GDM1 (cell line): Measurements from ENCODE around the gene STARD13.

Source experiments
- DNase-seq: peaks from one replicate; lab custom pipeline; 2025; lab: John Stamatoyannopoulos, UW

Gene STARD13

GRCh38 chr13:33090755-33091414, 194.7 kb downstream of the STARD13 start:
- DNase-seq, result no peak

GRCh38 chr13:33089311-33089710, 196.2 kb downstream of the STARD13 start:
- DNase-seq, result no peak

GRCh38 chr13:33087790-33088189, 197.8 kb downstream of the STARD13 start:
- no peak for DNase-seq

GRCh38 chr13:33087091-33087490, 198.5 kb downstream of the STARD13 start:
- DNase-seq, result no peak

DNA sequence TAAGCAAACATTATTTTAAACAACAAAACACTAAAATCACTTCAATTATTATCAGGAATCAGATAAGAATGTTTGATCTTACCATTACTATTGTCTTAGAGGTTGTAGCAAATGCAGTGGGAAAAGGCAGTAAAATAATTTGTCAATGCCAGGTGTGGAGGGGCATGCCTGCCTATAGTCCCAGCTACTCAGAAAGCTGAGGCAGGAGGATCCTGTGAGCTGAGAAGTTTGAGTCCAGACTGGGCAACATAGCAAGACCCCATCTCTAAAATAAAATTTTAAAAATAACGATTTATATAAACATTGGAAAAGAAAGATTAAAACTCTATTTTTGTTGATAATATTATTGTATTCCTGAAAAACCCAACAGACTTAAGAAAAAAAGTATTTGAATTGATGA, 202.5 kb downstream of the STARD13 start:
- no peak for DNase-seq

GRCh38 chr13:33081666-33082065, 203.9 kb downstream of the STARD13 start:
- no peak for DNase-seq

DNA sequence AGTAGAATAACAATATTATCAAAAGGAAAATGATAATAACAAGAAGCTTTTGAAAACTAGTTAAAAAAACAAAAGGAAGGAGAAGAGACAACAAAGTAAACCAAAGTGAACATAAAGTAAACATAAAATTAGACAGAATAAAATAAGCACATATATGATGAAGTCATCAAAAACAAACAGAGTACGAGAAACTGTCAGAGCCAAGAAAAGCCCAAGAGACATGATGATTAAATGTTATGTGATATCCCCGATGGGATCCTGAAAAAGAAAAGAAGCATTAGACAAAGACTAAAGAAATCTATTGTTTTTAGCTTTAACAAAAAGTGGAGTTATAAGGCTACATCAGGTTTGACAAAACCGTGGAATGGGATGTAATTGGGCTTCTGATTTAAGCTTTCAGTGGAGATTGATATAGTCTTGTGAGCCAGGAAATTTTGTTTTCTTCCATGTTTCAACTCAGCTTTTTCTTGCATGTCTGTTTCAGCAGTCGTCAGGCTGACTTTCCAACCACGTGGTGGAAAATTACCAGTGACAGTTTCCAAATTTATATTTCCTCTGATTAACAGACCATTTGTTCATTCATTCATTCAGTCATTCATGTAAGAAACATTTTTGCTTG, 204.5 kb downstream of the STARD13 start:
- DNase-seq, result no peak

GRCh38 chr13:33079960-33080359, 205.6 kb downstream of the STARD13 start:
- DNase-seq, result peak; percentile 78

DNA sequence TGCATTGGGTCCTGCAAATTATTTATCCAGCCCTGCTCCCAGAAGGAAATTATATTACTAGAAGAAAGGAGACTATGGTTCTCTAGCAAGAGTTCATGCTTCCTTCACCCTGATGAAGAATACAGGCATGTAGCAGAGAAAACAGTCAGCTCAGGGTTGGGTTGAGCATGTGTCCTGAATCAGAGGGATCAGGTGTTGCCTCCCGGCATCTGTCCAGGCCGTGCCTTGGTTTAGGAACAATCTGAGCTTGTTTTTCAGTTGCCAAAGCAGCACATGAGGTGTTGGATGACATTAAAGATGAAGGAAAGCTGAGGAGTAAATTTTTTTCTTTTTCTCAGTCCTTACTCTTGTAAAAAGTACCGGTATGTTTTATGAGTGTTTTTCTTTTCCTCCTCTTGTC, 207.3 kb downstream of the STARD13 start:
- DNase-seq, result no peak

DNA sequence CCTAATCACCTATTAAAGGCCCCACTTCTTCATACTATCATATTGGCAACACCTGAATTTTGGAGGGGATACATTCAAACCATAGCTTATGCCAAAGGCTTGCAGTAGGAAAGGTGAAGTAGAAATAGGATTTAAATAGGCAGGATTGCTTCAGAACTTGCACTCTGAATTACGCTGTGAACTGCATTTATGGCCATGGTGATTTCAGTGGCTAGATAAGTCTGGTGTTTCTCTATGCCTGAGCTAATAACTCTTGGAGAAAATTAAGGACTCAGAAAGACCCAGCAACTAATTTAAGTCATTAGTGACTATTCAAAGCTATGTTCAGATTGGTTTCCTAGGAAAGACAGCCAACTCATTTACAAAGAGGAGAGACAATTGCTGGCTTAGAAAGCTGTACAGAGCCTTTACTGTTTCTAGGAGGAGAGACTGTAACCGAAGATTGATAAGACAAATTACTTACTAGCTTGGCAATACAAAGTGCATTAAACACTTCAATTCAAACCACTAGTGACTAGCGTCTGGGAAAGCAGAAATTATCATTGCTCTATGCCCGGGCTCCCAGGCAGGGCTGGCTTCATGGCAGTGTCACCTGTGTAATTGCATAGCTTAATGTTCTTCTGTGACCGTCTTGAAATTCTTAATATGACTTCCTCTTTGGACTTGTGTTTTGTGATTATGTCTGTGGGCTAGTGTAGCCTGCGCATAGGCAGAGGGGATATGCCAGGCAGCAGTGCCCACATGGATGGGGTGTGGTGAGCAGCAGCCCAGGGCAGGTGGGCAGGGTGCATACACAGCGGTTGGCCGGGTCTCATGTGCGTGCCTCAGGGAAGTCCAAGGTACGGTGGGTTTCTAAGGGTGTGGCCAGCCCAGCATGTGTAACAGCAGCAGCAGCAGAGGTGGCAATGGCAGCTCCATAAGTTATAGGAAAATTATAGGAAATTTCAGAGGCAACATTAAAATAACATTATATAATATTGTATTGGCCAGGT, 209.3 kb downstream of the STARD13 start:
- DNase-seq, result no peak

GRCh38 chr13:33073338-33073737, 212.2 kb downstream of the STARD13 start:
- no peak for DNase-seq

DNA sequence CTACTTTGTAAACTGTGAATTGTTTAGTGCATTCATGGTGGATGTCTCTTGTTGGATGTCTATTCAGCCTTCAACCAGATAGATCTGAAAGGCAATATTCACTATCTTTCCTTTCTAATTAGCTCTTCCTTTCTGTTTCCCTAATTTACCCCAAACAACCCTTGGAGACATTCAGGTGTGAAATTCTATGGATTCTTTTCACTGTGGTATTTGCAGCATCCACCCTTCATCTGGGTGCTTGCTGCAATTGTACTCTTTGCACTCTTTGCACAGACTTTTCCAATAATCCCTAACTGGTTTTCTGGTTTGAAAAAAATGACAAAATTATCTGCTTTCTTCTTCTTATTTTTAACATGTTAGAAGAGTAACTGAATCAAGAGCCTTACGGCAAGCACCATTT, 212.8 kb downstream of the STARD13 start:
- no peak for DNase-seq

- no peak for DNase-seq
Observed at GRCh38 chr13:33072282-33072681, 213.3 kb downstream of the STARD13 start.

DNA sequence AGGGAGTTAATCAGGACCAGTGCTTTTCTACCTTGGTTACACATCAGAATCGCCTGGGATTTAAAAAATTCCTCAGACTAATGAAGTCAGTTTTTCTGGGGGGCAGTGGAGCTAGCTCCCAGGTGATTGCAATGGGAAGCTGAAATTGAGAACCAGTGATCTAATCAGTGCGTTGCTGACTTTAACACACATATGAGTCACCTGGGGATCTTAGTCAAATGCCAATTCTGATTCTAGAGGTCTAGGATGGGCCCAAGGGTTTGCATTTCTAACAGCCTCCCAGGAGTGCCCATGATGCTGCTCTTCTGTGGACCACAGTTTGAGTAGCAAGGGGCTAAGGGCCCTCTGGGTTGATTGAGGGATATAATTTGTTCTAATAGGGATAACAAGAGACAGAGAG, 214.8 kb downstream of the STARD13 start:
- DNase-seq, result no peak

DNA sequence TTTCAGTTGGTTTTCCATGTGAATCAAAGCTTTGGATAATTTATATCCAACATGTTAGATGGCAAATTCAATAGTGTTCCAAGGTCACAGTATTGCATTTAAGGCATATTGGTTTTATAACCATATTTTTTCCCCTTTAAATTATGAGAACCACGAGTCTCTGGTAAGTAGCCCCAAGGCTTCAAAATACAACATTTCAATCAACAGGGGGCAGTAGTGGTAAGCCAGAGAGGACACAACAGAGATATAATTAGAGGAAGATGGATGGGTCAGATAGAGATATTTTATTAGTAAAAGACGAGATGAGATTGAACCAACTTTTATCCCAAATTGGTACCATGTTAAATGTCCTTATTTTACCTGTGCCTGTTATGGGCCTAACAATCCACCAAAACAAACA, 216.2 kb downstream of the STARD13 start:
- no peak for DNase-seq

- DNase-seq, result no peak
Observed at GRCh38 chr13:33066329-33066728, 219.2 kb downstream of the STARD13 start.

- DNase-seq, result no peak
Observed at GRCh38 chr13:33060815-33061214, 224.7 kb downstream of the STARD13 start.

GRCh38 chr13:33058776-33059327, 226.7 kb downstream of the STARD13 start:
- no peak for DNase-seq

DNA sequence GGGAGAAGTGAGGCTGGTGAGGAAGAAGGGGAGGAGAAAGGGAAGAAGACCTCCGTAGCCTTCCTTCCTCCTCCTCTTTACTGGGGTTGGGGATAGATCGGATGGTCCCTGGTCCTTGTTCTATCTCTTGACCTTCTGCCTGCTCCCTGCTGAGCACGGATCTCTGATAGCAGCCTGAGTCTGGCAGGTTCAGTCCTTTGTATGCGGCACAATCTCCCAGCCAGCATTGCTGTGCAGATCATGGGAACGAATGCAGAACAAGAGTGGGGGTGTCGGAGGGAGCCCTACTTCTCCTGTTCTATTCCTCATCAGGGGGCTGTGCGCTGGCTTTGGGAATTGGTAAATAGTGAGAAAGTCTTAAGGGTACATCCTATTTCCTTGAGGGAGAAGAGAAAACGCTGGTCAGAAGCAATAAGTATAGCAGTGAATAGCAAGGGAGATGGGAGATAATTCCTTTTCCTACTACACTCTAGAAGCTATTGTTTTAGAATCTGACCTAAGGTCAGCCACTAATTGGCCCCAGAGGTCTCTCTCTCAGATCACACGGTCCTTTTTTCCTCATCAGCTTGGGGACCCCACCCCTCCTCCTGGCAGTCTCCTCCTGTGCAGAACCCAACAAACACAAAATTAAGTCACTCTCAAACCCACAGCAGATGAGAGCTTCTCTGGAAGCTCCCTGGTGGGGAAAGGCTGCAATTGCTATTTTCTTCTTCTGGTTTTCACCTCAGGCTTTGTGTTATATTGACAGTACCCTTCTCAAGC, 228.4 kb downstream of the STARD13 start:
- DNase-seq, result peak; percentile 28

DNA sequence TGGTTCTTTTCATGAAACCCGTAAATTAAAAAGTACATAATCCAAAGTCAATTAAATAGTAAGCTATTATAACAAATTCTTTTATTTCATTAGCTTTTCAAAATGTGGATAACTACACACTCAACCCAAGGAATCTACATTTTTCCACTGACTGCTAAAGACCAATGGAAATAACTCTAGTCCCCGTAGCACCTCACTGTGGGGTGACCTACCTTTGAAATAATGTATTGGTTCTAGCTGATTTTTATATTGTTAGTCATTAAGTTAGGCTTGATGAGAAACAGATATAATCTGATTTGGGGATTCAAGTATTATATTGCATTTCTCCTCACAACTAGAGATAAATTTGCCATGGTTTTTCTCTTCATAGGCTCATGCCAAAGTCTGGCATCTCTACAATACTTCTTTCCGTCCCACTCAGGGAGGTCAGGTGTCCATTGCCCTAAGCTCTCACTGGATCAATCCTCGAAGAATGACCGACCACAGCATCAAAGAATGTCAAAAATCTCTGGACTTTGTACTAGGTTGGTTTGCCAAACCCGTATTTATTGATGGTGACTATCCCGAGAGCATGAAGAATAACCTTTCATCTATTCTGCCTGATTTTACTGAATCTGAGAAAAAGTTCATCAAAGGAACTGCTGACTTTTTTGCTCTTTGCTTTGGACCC, 232.0 kb downstream of the STARD13 start:
- DNase-seq, result no peak
